ENCODE measurements around the gene A4GALT.

DNA sequence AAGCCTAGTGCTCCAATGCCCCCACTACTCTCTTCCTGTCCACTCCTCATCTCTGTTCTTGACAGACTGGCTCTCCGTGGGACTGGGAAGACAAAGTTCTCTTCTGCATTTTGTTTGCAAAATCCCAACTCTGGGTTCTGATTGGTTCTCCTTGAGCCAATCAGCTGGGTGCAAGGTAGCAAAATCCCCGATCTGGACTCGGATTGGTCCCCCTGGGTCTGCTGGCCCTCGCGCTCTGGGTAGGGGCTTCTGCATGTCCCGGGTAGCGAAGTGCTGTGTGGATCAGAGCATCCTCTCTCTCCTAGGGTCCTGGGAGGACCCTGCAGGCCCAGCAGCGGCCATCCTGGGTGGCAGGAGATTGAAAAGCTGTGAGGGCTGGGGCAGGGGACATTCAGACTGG is 22.3 kb upstream of the A4GALT start:
- TF ChIP-seq, protein P1, sequence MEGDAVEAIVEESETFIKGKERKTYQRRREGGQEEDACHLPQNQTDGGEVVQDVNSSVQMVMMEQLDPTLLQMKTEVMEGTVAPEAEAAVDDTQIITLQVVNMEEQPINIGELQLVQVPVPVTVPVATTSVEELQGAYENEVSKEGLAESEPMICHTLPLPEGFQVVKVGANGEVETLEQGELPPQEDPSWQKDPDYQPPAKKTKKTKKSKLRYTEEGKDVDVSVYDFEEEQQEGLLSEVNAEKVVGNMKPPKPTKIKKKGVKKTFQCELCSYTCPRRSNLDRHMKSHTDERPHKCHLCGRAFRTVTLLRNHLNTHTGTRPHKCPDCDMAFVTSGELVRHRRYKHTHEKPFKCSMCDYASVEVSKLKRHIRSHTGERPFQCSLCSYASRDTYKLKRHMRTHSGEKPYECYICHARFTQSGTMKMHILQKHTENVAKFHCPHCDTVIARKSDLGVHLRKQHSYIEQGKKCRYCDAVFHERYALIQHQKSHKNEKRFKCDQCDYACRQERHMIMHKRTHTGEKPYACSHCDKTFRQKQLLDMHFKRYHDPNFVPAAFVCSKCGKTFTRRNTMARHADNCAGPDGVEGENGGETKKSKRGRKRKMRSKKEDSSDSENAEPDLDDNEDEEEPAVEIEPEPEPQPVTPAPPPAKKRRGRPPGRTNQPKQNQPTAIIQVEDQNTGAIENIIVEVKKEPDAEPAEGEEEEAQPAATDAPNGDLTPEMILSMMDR (IDR thresholded peaks at IDR 0.05) = no peak
- no peak for TF ChIP-seq POLR2AphosphoS5 (IDR thresholded peaks at IDR 0.05)
- TF ChIP-seq POLR2A (IDR thresholded peaks at IDR 0.05) = no peak
